B cell (primary cell): ENCODE results near the gene ANKS1B. TPM values are rescaled to one million over a fixed set of nuclear protein-coding genes. Genes with fewer than 3 reads are reported as not detected.

Experiments used
- ATAC-seq: fragments of 200-7000 bp; cut with Tn5 transposase; one replicate; pipeline ENCODE4 v1.10.0; 2021; ENCODE audit warnings: low read depth, mild to moderate bottlenecking, moderate number of reproducible peaks, moderate library complexity
- CTCF ChIA-PET: fragments of 350-600 bp; sonication (Branson Sonifier 250); formaldehyde crosslinking; loops from one replicate; lab custom pipeline; 2021; ENCODE audit warnings: antibody characterized with exemption, inconsistent platforms; lab: Charles Lee
- POLR2A ChIA-PET: fragments of 350-600 bp; sonication (Branson Sonifier 250); formaldehyde crosslinking; loops from one replicate; lab custom pipeline; 2021; ENCODE audit warnings: antibody characterized with exemption; lab: Charles Lee
- DNase-seq: peaks from one replicate; pipeline ENCODE4 v3.0.0; 2013
- H2AFZ ChIP-seq: 2 replicates; pipeline ENCODE4 v1.6.1; 2012; ENCODE audit warnings: mild to moderate bottlenecking, low read depth, low read length; ENCODE audit not compliant: insufficient read depth, poor library complexity, severe bottlenecking
- H3K27ac ChIP-seq, 2 donors: 1 replicate in 1 of 2; 2 replicates in 1 of 2; pipeline ENCODE4 v1.5.1; 2012 to 2013; ENCODE audit warnings: low read length in 2 of 2, mild to moderate bottlenecking in 2 of 2, moderate library complexity in 1 of 2
- H3K27me3 ChIP-seq, 4 experiments: fragments of 200-600 bp in 1 of 4; sonication (generic) in 1 of 4; replicated peaks in 1 of 4; 1 replicate in 2 of 4; 2 replicates in 2 of 4; pipeline versions ENCODE4 v1.6.1 to v1.7.0; 2013 to 2016; ENCODE audit warnings: low read length in 3 of 4, mild to moderate bottlenecking in 2 of 4, mixed read lengths in 1 of 4, moderate library complexity in 1 of 4; ENCODE audit not compliant: insufficient read depth in 4 of 4, control insufficient read depth in 3 of 4; ENCODE audit errors: control extremely low read depth in 1 of 4
- H3K36me3 ChIP-seq, 2 experiments: replicated peaks in 1 of 2; 1 replicate in 1 of 2; 2 replicates in 1 of 2; pipeline versions ENCODE4 v1.6.1 to v1.7.1; 2013; ENCODE audit warnings: low read length in 1 of 2; ENCODE audit not compliant: insufficient read depth in 2 of 2, control insufficient read depth in 1 of 2; ENCODE audit errors: control extremely low read depth in 1 of 2, extremely low read depth in 1 of 2
- H3K4me1 ChIP-seq, 2 donors: fragments of 200-600 bp in 1 of 2; sonication (generic) in 1 of 2; 1 replicate in 1 of 2; 2 replicates in 1 of 2; pipeline versions ENCODE4 v1.5.1 to v1.6.1; 2013 to 2017; ENCODE audit warnings: low read length in 2 of 2; ENCODE audit not compliant: control insufficient read depth in 2 of 2, insufficient read depth in 2 of 2
- H3K4me2 ChIP-seq: replicated peaks from 2 replicates; pipeline ENCODE3; 2012; ENCODE audit warnings: mild to moderate bottlenecking, low read depth, low read length; ENCODE audit not compliant: poor library complexity, severe bottlenecking
- H3K4me3 ChIP-seq, 5 experiments: fragments of 200-600 bp in 1 of 5; sonication (generic) in 1 of 5; 1 replicate in 3 of 5; 2 replicates in 2 of 5; pipeline versions ENCODE4 v1.5.1 to v1.7.0; 2011 to 2016; ENCODE audit warnings: low read length in 4 of 5, mild to moderate bottlenecking in 4 of 5, low read depth in 2 of 5, control low read depth in 1 of 5, moderate library complexity in 1 of 5; ENCODE audit not compliant: insufficient read depth in 1 of 5; ENCODE audit errors: control extremely low read depth in 1 of 5, extremely low read depth in 1 of 5
- H3K79me2 ChIP-seq: fragments of 200-600 bp; sonication (generic); one replicate; pipeline ENCODE4 v1.6.0; 2016; ENCODE audit warnings: low read length; ENCODE audit not compliant: control insufficient read depth, insufficient read depth
- H3K9ac ChIP-seq: fragments of 200-600 bp; sonication (generic); 2 replicates; pipeline ENCODE4 v1.6.1; 2017; ENCODE audit warnings: mild to moderate bottlenecking, low read length, moderate library complexity
- H3K9me3 ChIP-seq, 3 donors: one replicate each; pipeline versions ENCODE4 v1.6.1 to v1.7.1; 2013; ENCODE audit warnings: low read length in 2 of 3; ENCODE audit not compliant: control insufficient read depth in 2 of 3, insufficient read depth in 1 of 3; ENCODE audit errors: control extremely low read depth in 1 of 3
- H4K20me1 ChIP-seq: 2 replicates; pipeline ENCODE4 v1.6.0; 2012; ENCODE audit warnings: mild to moderate bottlenecking, low read length; ENCODE audit not compliant: insufficient read depth, control insufficient read depth, poor library complexity, severe bottlenecking
- H3K27ac Mint-ChIP-seq: one replicate; pipeline ENCODE4 v1.8.0; 2021; ENCODE audit warnings: mixed read lengths
- H3K27me3 Mint-ChIP-seq: one replicate; pipeline ENCODE4 v1.8.0; 2021; ENCODE audit warnings: mixed read lengths
- H3K4me1 Mint-ChIP-seq: one replicate; pipeline ENCODE4 v1.8.0; 2021; ENCODE audit warnings: mixed read lengths
- H3K4me3 Mint-ChIP-seq: one replicate; pipeline ENCODE4 v1.8.0; 2021; ENCODE audit warnings: mixed read lengths
- H3K9me3 Mint-ChIP-seq: one replicate; pipeline ENCODE4 v1.8.0; 2022; ENCODE audit warnings: mixed read lengths; ENCODE audit not compliant: insufficient read depth
- CTCF ChIP-seq: fragments of 200-600 bp; IDR thresholded peaks from one replicate; pipeline ENCODE4 v1.8.0; 2022; ENCODE audit warnings: antibody characterized with exemption, mild to moderate bottlenecking
- EZH2 ChIP-seq: IDR thresholded peaks from 2 replicates; pipeline ENCODE4 v1.6.1; 2012; ENCODE audit warnings: borderline replicate concordance, low read depth, mild to moderate bottlenecking, moderate library complexity, low read length; ENCODE audit not compliant: insufficient read depth, poor library complexity, severe bottlenecking
- WGBS: methylation state at CpG from one replicate; pipeline ENCODE4 v1.1.5; 2013; ENCODE audit warnings: missing lambda C conversion rate; ENCODE audit not compliant: insufficient coverage; 5-methylcytosine and 5-hydroxymethylcytosine counted together
- intact Hi-C: fragments of 100-400 bp; cut with micrococcal nuclease; formaldehyde crosslinking; loops from one replicate; pipeline ENCODE4 v1.10.0; 2022
- polyA plus RNA-seq: library from polyadenylated mRNA; depleted of rRNA; stranded (reverse); fragments of >200 nt; gene quantifications from 2 replicates; pipeline ENCODE4 v1.2.3, GENCODE V29; 2012
- total RNA-seq, 2 donors: library from RNA; stranded (reverse); fragments of 120-200 nt in 1 of 2; gene quantifications; 1 replicate in 1 of 2; 2 replicates in 1 of 2; pipeline versions ENCODE4 v1.2.3 to v1.2.4, GENCODE V29; 2013 to 2022

Gene ANKS1B
- total and polyA plus RNA-seq, 2 donors (not counting 1 experiment from before 2014, with no cell fraction given): not detected

GRCh38 chr12:98861251-98861650, 1123.5 kb downstream of the ANKS1B start:
- no CpG with 5 or more reads among the region's 2 CpGs for WGBS
- no peak for ATAC-seq
- intact Hi-C loops: no loop called here
- DNase-seq: no peak
- H3K27me3 Mint-ChIP-seq: peaks cover 11% of the 10 kb centered on the region
- no peaks in the 10 kb centered on the region for H3K4me1 ChIP-seq
- H2AFZ ChIP-seq: no peak overlapping the region
- no peak overlapping the region for H3K4me3 Mint-ChIP-seq
- H3K9me3 ChIP-seq: no peaks in the 10 kb centered on the region
- TF ChIP-seq CTCF (no peak), EZH2 (no peak)
- H3K27ac ChIP-seq: no peak overlapping the region
- no peaks in the 10 kb centered on the region for H3K79me2 ChIP-seq
- ChIA-PET CTCF (no interaction called here), POLR2A (no interaction called here)
- no peak overlapping the region for H3K4me3 ChIP-seq
- H3K4me2 ChIP-seq: no peak overlapping the region
- H3K9me3 Mint-ChIP-seq: no peaks in the 10 kb centered on the region
- no peaks in the 10 kb centered on the region for H3K27me3 ChIP-seq
- no peak overlapping the region for H3K9ac ChIP-seq
- H3K27ac Mint-ChIP-seq: no peak overlapping the region
- no peaks in the 10 kb centered on the region for H3K4me1 Mint-ChIP-seq
- no peaks in the 10 kb centered on the region for H4K20me1 ChIP-seq
- no peaks in the 10 kb centered on the region for H3K36me3 ChIP-seq

GRCh38 chr12:98856897-98857540, 1127.7 kb downstream of the ANKS1B start:
- Histone ChIP-seq H3K4me1 (no peaks in the 10 kb centered on the region), H3K79me2 (no peaks in the 10 kb centered on the region), H4K20me1 (no peaks in the 10 kb centered on the region), H3K4me3 (no peak overlapping the region), H3K4me2 (no peak overlapping the region), H2AFZ (no peak overlapping the region), H3K27ac (no peak overlapping the region), H3K9ac (no peak overlapping the region), H3K36me3 (no peaks in the 10 kb centered on the region), H3K9me3 (no peaks in the 10 kb centered on the region), H3K27me3 (no peaks in the 10 kb centered on the region)
- ATAC-seq: no peak
- Mint-ChIP-seq H3K4me1 (no peaks in the 10 kb centered on the region), H3K9me3 (no peaks in the 10 kb centered on the region), H3K27ac (no peak overlapping the region), H3K27me3 (peaks cover 8% of the 10 kb centered on the region), H3K4me3 (no peak overlapping the region)
- TF ChIP-seq EZH2 (no peak), CTCF (no peak)
- no peak for DNase-seq
- ChIA-PET POLR2A (no interaction called here), CTCF (no interaction called here)
- WGBS: 34% methylated on average over 4 of the region's 4 CpGs
- intact Hi-C loops: no loop called here
